ENCODE measurements around the gene FAM131A.
A peak's percentile ranks its signal among the peaks of the same experiment; 100 is the strongest.

- TF ChIP-seq CTCF (IDR thresholded peaks at IDR 0.05 in 8 of 11, conservative IDR thresholded peaks at IDR 0.05 in 3 of 11) (peak in 1 of 11 experiments; percentile 15), POLR2AphosphoS5 (IDR thresholded peaks at IDR 0.05) (peak; percentile 84 to 92 (median 92))
These were observed 23.1 kb upstream of the FAM131A start, which contains the start of gene EIF4G1 for GRCh38 chr3:184314363-184314699.
